BLaER1 treated with 17β-estradiol and CSF1 and Interleukin-3, amounts not matched to agents 10 nM and 100 nM (cell line): ENCODE data around the gene APOBEC3G.
"Not testable (repeated sequence)": the region's sequence is repeated elsewhere in the genome, so short reads cannot be mapped to it uniquely, and the experiment has no call there.

Experiments
- H3K27ac ChIP-seq, 11 experiments: shearing (Covaris generic); formaldehyde crosslinking; 2 replicates each; pipeline ENCODE4 v1.8.1; 2022
- H3K27me3 ChIP-seq, 11 experiments: shearing (Covaris generic); formaldehyde crosslinking; 2 replicates each; pipeline ENCODE4 v1.8.1; 2022
- H3K36me3 ChIP-seq, 11 experiments: shearing (Covaris generic); formaldehyde crosslinking; 2 replicates each; pipeline ENCODE4 v1.8.1; 2022
- H3K4me1 ChIP-seq, 10 experiments: shearing (Covaris generic); formaldehyde crosslinking; 2 replicates each; pipeline ENCODE4 v1.8.1; 2022
- H3K4me2 ChIP-seq, 11 experiments: shearing (Covaris generic); formaldehyde crosslinking; 2 replicates each; pipeline ENCODE4 v1.8.1; 2022
- H3K4me3 ChIP-seq, 10 experiments: shearing (Covaris generic); formaldehyde crosslinking; 2 replicates each; pipeline ENCODE4 v1.8.1; 2022
- H3K9ac ChIP-seq, 11 experiments: shearing (Covaris generic); formaldehyde crosslinking; 2 replicates each; pipeline ENCODE4 v1.8.1; 2022
- H3K9me3 ChIP-seq, 11 experiments: shearing (Covaris generic); formaldehyde crosslinking; replicated peaks in 1 of 11; 2 replicates each; pipeline ENCODE4 v1.8.1; 2022
- H4K20me1 ChIP-seq, 11 experiments: shearing (Covaris generic); formaldehyde crosslinking; 2 replicates each; pipeline ENCODE4 v1.8.1; 2022
- Cebpa-rat ChIP-seq, 11 experiments: shearing (Covaris generic); IDR thresholded peaks; 2 replicates each; pipeline ENCODE4 v1.8.1; 2022

The APOBEC3G gene

DNA sequence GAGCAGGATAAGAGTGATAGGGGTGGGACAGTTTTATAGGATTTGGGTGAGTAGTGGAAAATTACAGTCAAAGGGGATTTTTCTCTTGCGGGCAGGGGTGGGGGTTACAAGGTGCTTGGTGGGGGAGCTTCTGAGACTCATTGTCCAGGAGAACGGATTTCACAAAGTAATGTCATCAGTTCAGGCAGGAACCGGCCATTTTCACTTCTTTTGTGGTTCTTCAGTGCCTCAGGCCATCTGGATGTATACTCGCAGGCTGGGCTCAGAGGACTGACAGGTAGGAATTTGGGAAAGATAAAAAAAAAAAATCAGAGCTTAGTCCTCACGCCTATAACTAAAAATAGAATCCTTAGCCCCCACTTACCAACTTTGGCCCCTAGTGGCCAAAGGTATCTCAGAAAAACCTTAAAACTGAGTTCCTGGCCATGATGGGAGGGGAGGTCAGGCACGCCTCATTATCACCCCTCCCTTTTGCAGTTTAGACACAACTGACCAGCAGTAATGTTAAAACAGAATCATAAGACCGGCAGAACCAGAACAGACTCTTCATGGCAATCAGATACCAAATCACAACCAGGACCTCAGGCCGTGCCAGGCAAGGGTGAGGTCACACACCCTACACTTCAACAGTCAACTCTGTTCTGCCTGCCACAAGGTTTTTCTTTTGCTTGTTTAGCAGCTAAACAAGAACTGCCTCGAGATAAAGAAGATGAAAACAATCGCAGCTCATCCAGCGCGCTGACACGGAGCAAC is 8.9 kb upstream of the APOBEC3G start:
- H3K4me1 ChIP-seq: peaks cover 32 to 60% (median 49%) of the 10 kb centered on the region in 10 experiments
- 0 out of 22 replicates have a peak, but pooled peaks of 1 of the 11 experiments have one; percentile 3 for TF ChIP-seq Cebpa-rat (IDR thresholded peaks at IDR 0.05)
- no peaks in the 10 kb centered on the region for H3K9me3 ChIP-seq
- no peak overlapping the region for H3K4me3 ChIP-seq
- H3K27ac ChIP-seq: no peak overlapping the region
- H4K20me1 ChIP-seq: no peaks in the 10 kb centered on the region
- H3K36me3 ChIP-seq: no peaks in the 10 kb centered on the region
- H3K4me2 ChIP-seq: peak overlapping the region in 2 of 11 experiments; percentile 2 to 6; a peak in 2 of 22 replicates
- no peaks in the 10 kb centered on the region for H3K27me3 ChIP-seq
- H3K9ac ChIP-seq: no peak overlapping the region; a peak in 1 of 22 replicates

DNA sequence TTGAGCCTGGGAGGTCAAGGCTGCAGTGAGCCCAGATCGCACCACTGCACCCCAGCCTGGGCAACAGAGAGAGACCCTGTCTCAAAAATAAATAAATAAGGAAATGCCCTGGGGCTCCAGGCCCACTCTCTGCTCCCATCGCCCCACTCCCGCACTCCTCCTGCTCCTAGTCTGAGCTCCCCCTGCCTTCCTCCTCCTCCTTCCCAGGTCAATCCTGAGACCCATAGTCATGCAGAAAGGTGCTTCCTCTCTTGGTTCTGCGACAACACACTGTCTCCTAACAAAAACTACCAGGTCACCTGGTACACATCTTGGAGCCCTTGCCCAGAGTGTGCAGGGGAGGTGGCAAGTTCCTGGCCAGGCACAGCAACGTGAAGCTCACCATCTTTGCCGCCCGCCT is 6.9 kb upstream of the APOBEC3G start:
- TF ChIP-seq Cebpa-rat (IDR thresholded peaks at IDR 0.05): no peak
- peaks cover 24 to 52% (median 40%) of the 10 kb centered on the region in 10 experiments for H3K4me1 ChIP-seq

DNA sequence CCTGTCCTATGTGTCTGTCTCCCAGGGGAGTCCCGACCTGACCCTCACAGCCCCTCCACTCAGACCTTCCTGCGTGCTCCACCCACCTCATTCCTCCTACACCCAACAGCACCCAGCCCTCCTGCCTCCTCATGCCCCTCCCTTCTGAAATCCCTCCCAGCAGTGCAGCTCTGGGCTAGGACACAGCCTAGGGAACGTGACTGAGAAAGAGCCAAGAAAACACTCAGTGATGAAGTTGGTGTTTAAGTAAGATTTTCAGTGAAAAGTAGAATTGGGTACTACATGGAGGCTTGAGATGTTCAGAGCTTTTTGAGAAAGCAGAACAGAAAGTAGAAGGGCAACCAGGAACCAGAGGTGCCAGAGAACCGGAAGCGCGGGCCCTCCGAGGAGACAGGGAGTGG is 4.5 kb upstream of the APOBEC3G start:
- H3K9ac ChIP-seq, H4K20me1 ChIP-seq, H3K27ac ChIP-seq, H3K36me3 ChIP-seq, H3K9me3 ChIP-seq, H3K27me3 ChIP-seq, H3K4me3 ChIP-seq: not testable (repeated sequence)
- peak overlapping the region; percentile 22 to 51 (median 42); a peak in 18 of 22 replicates for H3K4me2 ChIP-seq
- peaks cover 14 to 40% (median 26%) of the 10 kb centered on the region in 10 experiments for H3K4me1 ChIP-seq

More for the DNA sequence above, 6.9 kb upstream of the APOBEC3G start:
- no peaks in the 10 kb centered on the region for H3K9me3 ChIP-seq
- no peak overlapping the region for H3K4me2 ChIP-seq
- no peaks in the 10 kb centered on the region for H4K20me1 ChIP-seq
- no peak overlapping the region for H3K27ac ChIP-seq
- no peaks in the 10 kb centered on the region for H3K36me3 ChIP-seq
- H3K9ac ChIP-seq: no peak overlapping the region
- H3K27me3 ChIP-seq: no peaks in the 10 kb centered on the region
- H3K4me3 ChIP-seq: no peak overlapping the region

DNA sequence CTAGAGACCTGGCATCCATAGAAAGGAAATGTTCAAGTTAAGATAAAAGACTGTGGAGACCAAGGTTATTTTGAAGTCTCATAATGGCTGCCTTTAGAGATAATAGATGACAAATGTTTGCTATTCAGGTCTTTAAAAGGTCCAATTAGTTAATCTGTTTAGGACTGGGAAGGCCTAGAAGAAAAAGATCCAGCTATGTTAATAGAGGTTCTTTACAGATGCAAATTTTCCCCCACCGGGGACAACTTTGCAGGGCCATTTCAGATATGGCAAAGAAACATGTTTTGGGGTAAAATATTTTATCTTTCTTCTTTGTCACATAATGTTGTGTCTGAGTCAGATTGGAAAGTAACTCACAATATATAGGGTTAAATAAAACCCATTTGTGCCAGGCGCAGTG is 3.1 kb upstream of the APOBEC3G start:
- H4K20me1 ChIP-seq: no peaks in the 10 kb centered on the region
- H3K4me3 ChIP-seq: no peak overlapping the region
- no peaks in the 10 kb centered on the region for H3K27me3 ChIP-seq
- H3K4me1 ChIP-seq: peaks cover 25 to 43% (median 36%) of the 10 kb centered on the region in 10 experiments
- no peak overlapping the region for H3K9ac ChIP-seq
- peak overlapping the region in 4 of 11 experiments; percentile 36 to 50 (median 44); a peak in 1 of 22 replicates for H3K4me2 ChIP-seq
- H3K36me3 ChIP-seq: no peaks in the 10 kb centered on the region
- no peak for TF ChIP-seq Cebpa-rat (IDR thresholded peaks at IDR 0.05)
- no peaks in the 10 kb centered on the region for H3K9me3 ChIP-seq
- H3K27ac ChIP-seq: no peak overlapping the region

DNA sequence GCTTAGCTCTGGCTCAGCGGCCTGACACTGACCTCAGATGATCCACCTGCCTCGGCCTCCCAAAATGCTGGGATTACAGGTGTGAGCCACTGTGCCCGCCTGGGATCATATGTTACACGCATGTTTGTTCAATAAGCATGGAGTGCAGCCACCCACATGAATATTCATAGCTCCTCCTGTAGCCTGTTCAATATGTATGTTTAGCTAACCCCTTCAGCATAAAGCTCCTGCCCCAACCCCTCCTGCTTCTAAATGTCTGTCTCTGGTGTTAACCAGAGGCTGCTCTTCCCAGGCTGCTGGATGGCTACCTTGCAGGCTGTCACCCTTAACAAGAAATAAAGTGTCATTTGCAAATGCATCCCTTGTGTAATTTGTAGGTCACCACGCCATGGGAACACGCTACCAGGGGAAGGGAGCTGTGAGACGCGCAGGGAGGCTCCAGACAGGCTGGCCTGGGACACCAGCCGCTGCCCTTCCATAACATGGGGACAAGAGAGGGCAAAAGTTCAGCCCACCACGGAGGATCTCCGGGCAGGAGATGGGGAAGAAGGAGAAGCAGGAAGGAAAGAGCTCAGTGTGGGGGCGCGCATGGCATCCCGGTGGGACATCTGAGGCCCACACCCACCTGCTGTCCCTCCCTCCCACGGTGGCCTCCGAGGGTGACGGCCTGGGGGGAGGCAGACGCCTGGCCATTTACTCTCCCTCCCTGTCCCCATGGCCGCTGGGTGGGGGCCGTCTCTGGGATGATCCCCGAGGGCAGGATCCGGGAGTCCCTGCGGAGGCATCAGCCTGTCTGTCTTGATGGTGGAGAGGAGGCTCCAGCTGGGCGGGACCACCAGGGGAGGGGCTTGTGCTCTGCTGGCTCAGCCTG is 685 bp upstream of the APOBEC3G start:
- Histone ChIP-seq H3K4me2 (peak overlapping the region; percentile 48 to 97 (median 64); a peak in 20 of 22 replicates), H3K36me3 (peaks cover 5 to 18% (median 6%) of the 10 kb centered on the region in 11 experiments; a peak in 15 of 22 replicates), H3K4me3 (peak overlapping the region in 9 of 10 experiments; percentile 40 to 83 (median 60); a peak in 10 of 20 replicates), H3K4me1 (peaks cover 25 to 56% (median 45%) of the 10 kb centered on the region in 10 experiments), H3K9ac (peak overlapping the region in 1 of 11 experiments; percentile 26; a peak in 1 of 22 replicates)
- H3K9me3 ChIP-seq, H3K27ac ChIP-seq, H4K20me1 ChIP-seq, H3K27me3 ChIP-seq: not testable (repeated sequence)

DNA sequence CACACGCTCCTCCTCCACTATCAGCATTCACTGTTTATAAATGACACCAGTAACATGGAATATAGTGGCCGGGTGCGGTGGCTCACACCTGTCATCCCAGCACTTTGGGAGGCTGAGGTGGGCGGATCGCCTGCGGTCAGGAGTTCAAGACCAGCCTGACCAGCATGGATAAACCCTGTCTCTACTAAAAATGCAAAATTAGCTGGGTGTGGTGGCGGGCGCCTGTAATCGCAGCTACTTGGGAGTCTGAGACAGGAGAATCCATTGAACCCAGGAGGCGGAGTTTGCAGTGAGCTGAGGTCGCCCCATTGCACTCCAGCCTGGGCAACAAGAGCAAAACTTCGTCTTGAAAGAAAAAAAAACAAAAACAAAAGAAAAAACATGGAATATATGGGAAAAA is 837 bp downstream of the APOBEC3G start:
- Histone ChIP-seq H3K36me3 (peaks cover 6 to 29% (median 14%) of the 10 kb centered on the region in 11 experiments; a peak in 15 of 22 replicates), H3K27ac (peak overlapping the region in 10 of 11 experiments; percentile 70 to 87 (median 83); a peak in 17 of 22 replicates), H4K20me1 (0 out of 22 replicates have a peak, but pooled peaks cover 0 to 10% (median 0%) of the 10 kb centered on the region in 11 experiments), H3K4me1 (peaks cover 18 to 54% (median 38%) of the 10 kb centered on the region in 10 experiments), H3K4me2 (peak overlapping the region; percentile 89 to 98 (median 92)), H3K9ac (peak overlapping the region; percentile 77 to 87 (median 83)), H3K4me3 (peak overlapping the region; percentile 58 to 83 (median 74))
- H3K9me3 ChIP-seq, H3K27me3 ChIP-seq: not testable (repeated sequence)

DNA sequence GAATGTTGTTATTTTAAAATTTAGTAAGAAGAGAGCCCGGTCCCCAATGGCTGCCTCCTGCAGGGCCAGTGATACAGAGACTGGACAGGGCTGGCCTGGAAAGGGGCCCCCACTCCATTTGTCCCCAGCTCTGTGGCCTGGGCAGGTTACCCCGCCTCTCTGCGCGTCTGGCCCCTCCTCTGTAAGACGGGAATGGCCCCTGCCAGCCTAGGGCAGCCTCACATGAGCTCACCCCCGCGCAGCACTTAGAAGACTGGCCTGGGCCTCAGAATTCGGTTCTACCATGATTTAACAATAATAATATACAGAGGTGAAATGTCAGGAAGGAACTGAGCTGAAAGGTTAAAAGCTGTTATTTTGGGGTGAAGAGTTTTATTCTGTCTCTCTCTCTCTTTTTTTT is 1.3 kb downstream of the APOBEC3G start:
- Histone ChIP-seq H3K27me3 (no peaks in the 10 kb centered on the region), H3K36me3 (peaks cover 6 to 29% (median 14%) of the 10 kb centered on the region in 11 experiments; a peak in 15 of 22 replicates), H3K4me2 (peak overlapping the region; percentile 89 to 98 (median 92)), H3K4me1 (peaks cover 14 to 54% (median 38%) of the 10 kb centered on the region in 10 experiments), H3K9ac (peak overlapping the region in 10 of 11 experiments; percentile 38 to 87 (median 83); a peak in 12 of 22 replicates), H3K9me3 (no peaks in the 10 kb centered on the region), H3K27ac (peak overlapping the region in 9 of 11 experiments; percentile 33 to 87 (median 84); a peak in 10 of 22 replicates), H3K4me3 (peak overlapping the region in 9 of 10 experiments; percentile 58 to 83 (median 74); a peak in 16 of 20 replicates), H4K20me1 (0 out of 22 replicates have a peak, but pooled peaks cover 0 to 10% (median 0%) of the 10 kb centered on the region in 11 experiments)
- no peak for TF ChIP-seq Cebpa-rat (IDR thresholded peaks at IDR 0.05)

DNA sequence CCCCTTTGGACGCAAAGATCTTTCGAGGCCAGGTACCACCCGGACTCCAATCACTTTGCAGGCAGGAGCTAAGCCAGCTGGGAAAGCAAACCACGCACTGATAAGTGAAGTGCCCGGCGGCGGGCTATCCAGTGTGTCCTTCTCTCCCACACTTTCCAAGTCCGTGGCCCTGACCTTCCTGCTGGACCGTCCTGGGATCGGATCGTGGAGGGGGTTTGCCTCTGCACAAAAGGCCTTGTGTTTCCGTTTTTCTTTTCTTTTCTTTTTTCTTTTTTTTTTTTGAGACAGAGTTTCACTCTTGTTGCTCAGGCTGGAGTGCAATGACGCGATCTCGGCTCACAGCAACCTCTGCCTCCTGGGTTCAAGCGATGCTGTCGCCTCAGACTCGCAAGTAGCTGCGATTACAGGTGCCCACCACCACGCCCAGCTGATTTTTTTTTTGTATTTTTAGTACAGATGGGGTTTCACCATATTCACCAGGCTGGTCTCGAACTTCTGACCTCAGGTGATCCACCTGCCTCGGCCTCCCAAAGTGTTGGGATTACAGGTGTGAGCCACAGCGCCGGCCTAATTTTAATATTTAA is 2.1 kb downstream of the APOBEC3G start:
- H3K27ac ChIP-seq, H3K9ac ChIP-seq, H3K27me3 ChIP-seq, H3K9me3 ChIP-seq, H3K4me3 ChIP-seq, H3K4me2 ChIP-seq: not testable (repeated sequence)
- Histone ChIP-seq H4K20me1 (0 out of 22 replicates have a peak, but pooled peaks cover 0 to 10% (median 0%) of the 10 kb centered on the region in 11 experiments), H3K4me1 (peaks cover 13 to 51% (median 33%) of the 10 kb centered on the region in 10 experiments), H3K36me3 (peaks cover 6 to 32% (median 14%) of the 10 kb centered on the region in 11 experiments; a peak in 15 of 22 replicates)
